Stomach (tissue), 4 donors: Measurements from ENCODE around the gene CDC40.

Source experiments
- CTCF ChIP-seq, 7 experiments: fragments of 450-650 bp in 4 of 7; fragments of 200-600 bp in 3 of 7; sonication (generic) in 3 of 7; IDR thresholded peaks; one replicate each; pipeline ENCODE4 v1.5.1; 2016 to 2019; ENCODE audit warnings: antibody characterized with exemption in 7 of 7, control low read depth in 2 of 7, mild to moderate bottlenecking in 1 of 7
- EP300 ChIP-seq: sonication (generic); formaldehyde crosslinking; IDR thresholded peaks from one replicate; pipeline ENCODE4 v1.6.1; 2017; ENCODE audit warnings: antibody characterized with exemption
- POLR2A ChIP-seq, 4 donors: fragments of 450-650 bp; IDR thresholded peaks; one replicate each; pipeline ENCODE4 v1.6.1; 2016; ENCODE audit warnings: antibody characterized with exemption in 4 of 4, control low read depth in 2 of 4, mild to moderate bottlenecking in 1 of 4, moderate library complexity in 1 of 4
- POLR2AphosphoS5 ChIP-seq, 3 donors: sonication (generic); formaldehyde crosslinking; IDR thresholded peaks; one replicate each; pipeline ENCODE4 v1.6.1; 2016; ENCODE audit warnings: antibody characterized with exemption in 3 of 3

- TF ChIP-seq CTCF (IDR thresholded peaks at IDR 0.05) (no peak), POLR2A (IDR thresholded peaks at IDR 0.05) (no peak), POLR2AphosphoS5 (IDR thresholded peaks at IDR 0.05) (no peak), EP300 (no peak)
Observed at GRCh38 chr6:110147870-110148269, 32.4 kb upstream of the CDC40 start.
